H1 (cell line): Measurements from ENCODE around the gene SLC30A9. TPM values are rescaled to one million over a fixed set of nuclear protein-coding genes. Genes with fewer than 3 reads are reported as not detected.

Experiments used
- CTCF ChIA-PET: fragments of 300-600 bp; sonication (Branson Sonifier 250); formaldehyde crosslinking; loops from one replicate; lab custom pipeline; 2021; ENCODE audit not compliant: partially characterized antibody; lab: Charles Lee
- POLR2A ChIA-PET: fragments of 300-600 bp; sonication (Branson Sonifier 250); formaldehyde crosslinking; loops from one replicate; lab custom pipeline; 2021; ENCODE audit warnings: inconsistent platforms; ENCODE audit not compliant: partially characterized antibody; lab: Charles Lee
- DNase-seq, 2 experiments: peaks; one replicate each; pipeline versions ENCODE4 v3.0.0 to v3.0.0-alpha.2; 2010 to 2022; ENCODE audit warnings: low spot score in 2 of 2, low read depth in 1 of 2, mixed read lengths in 1 of 2
- FAIRE-seq: peaks from 2 replicates; lab custom pipeline; 2011; peaks lifted over from hg19 to GRCh38; lab: Jason Lieb, UNC
- H2AFZ ChIP-seq: 2 replicates; pipeline ENCODE4 v1.8.1; 2012; ENCODE audit warnings: low read length, inconsistent platforms
- H2AK5ac ChIP-seq: 2 replicates; pipeline ENCODE4 v1.6.1; 2013; ENCODE audit warnings: low read depth, low read length
- H2BK120ac ChIP-seq: replicated peaks from 2 replicates; pipeline ENCODE3; 2013; ENCODE audit warnings: low read depth, low read length, inconsistent platforms
- H2BK12ac ChIP-seq: 2 replicates; pipeline ENCODE4 v1.6.1; 2013; ENCODE audit warnings: low read depth, low read length
- H2BK15ac ChIP-seq: 2 replicates; pipeline ENCODE4 v1.6.1; 2013; ENCODE audit warnings: low read length
- H2BK20ac ChIP-seq: 2 replicates; pipeline ENCODE4 v1.6.1; 2013; ENCODE audit warnings: low read length
- H2BK5ac ChIP-seq: 2 replicates; pipeline ENCODE4 v1.6.1; 2013; ENCODE audit warnings: low read depth, low read length
- H3K14ac ChIP-seq: 2 replicates; pipeline ENCODE4 v1.6.1; 2013; ENCODE audit warnings: inconsistent platforms; ENCODE audit not compliant: insufficient read length
- H3K18ac ChIP-seq: 2 replicates; pipeline ENCODE4 v1.6.1; 2013; ENCODE audit warnings: low read length; ENCODE audit errors: extremely low read depth
- H3K23ac ChIP-seq: 2 replicates; pipeline ENCODE4 v1.6.1; 2013; ENCODE audit warnings: inconsistent platforms; ENCODE audit not compliant: insufficient read length
- H3K23me2 ChIP-seq: 2 replicates; pipeline ENCODE4 v1.6.1; 2013; ENCODE audit warnings: low read depth, low read length
- H3K27ac ChIP-seq: 2 replicates; pipeline ENCODE4 v1.6.1; 2011; ENCODE audit warnings: low read depth, low read length, inconsistent platforms
- H3K27me3 ChIP-seq, 4 experiments: replicated peaks in 1 of 4; 1 replicate in 1 of 4; 2 replicates in 3 of 4; pipeline versions ENCODE4 v1.6.1 to v1.8.1; 2011 to 2013; ENCODE audit warnings: low read length in 3 of 4, mild to moderate bottlenecking in 3 of 4, inconsistent platforms in 2 of 4, mixed read lengths in 2 of 4, moderate library complexity in 1 of 4; ENCODE audit not compliant: control insufficient read depth in 3 of 4, insufficient read depth in 3 of 4; ENCODE audit errors: extremely low read depth in 1 of 4
- H3K36me3 ChIP-seq, 4 experiments: 2 replicates each; pipeline versions ENCODE4 v1.6.1 to v1.8.1; 2011 to 2013; ENCODE audit warnings: mild to moderate bottlenecking in 4 of 4, low read length in 3 of 4, moderate library complexity in 2 of 4, control low read depth in 1 of 4, inconsistent platforms in 1 of 4; ENCODE audit not compliant: insufficient read depth in 4 of 4, control insufficient read depth in 2 of 4
- H3K4ac ChIP-seq: replicated peaks from 2 replicates; pipeline ENCODE3; 2013; ENCODE audit warnings: low read length, low read depth, mixed read lengths, inconsistent platforms; ENCODE audit not compliant: insufficient read length
- H3K4me1 ChIP-seq, 4 experiments: replicated peaks in 1 of 4; 1 replicate in 1 of 4; 2 replicates in 3 of 4; pipeline versions ENCODE4 v1.6.1 to v1.8.1; 2011 to 2013; ENCODE audit warnings: low read length in 3 of 4, inconsistent platforms in 2 of 4, mixed read lengths in 1 of 4; ENCODE audit not compliant: insufficient read depth in 4 of 4, control insufficient read depth in 3 of 4
- H3K4me2 ChIP-seq, 2 experiments: 2 replicates each; pipeline versions ENCODE4 v1.6.1 to v1.8.1; 2011 to 2013; ENCODE audit warnings: low read depth in 2 of 2, low read length in 2 of 2, control low read depth in 1 of 2, inconsistent platforms in 1 of 2, mild to moderate bottlenecking in 1 of 2; ENCODE audit not compliant: insufficient read depth in 1 of 2
- H3K4me3 ChIP-seq, 4 experiments: fragments of 200-600, 300-600 bp in 1 of 4; sonication (generic), shearing (Covaris generic), sonication (Bioruptor Twin) in 1 of 4; 2 replicates each; pipeline versions ENCODE4 v1.5.1 to v1.8.1; 2011 to 2016; ENCODE audit warnings: low read length in 4 of 4, low read depth in 3 of 4, control low read depth in 2 of 4, inconsistent platforms in 2 of 4, mild to moderate bottlenecking in 2 of 4, mixed read lengths in 1 of 4, moderate library complexity in 1 of 4; ENCODE audit not compliant: insufficient read depth in 2 of 4; ENCODE audit errors: extremely low read depth in 1 of 4
- H3K56ac ChIP-seq: replicated peaks from 2 replicates; pipeline ENCODE3; 2013; ENCODE audit warnings: low read depth, mild to moderate bottlenecking, mixed read lengths, low read length, inconsistent platforms; ENCODE audit not compliant: insufficient read length
- H3K79me1 ChIP-seq: 2 replicates; pipeline ENCODE4 v1.6.1; 2013; ENCODE audit warnings: low read depth, low read length, control low read depth
- H3K79me2 ChIP-seq, 2 experiments: 2 replicates each; pipeline versions ENCODE4 v1.6.1 to v1.8.1; 2012 to 2013; ENCODE audit warnings: low read length in 2 of 2, mild to moderate bottlenecking in 2 of 2, inconsistent platforms in 1 of 2; ENCODE audit not compliant: insufficient read depth in 2 of 2, control insufficient read depth in 1 of 2
- H3K9ac ChIP-seq, 4 experiments: replicated peaks in 1 of 4; 1 replicate in 1 of 4; 2 replicates in 3 of 4; pipeline versions ENCODE4 v1.6.1 to v1.8.1; 2011 to 2013; ENCODE audit warnings: low read depth in 3 of 4, low read length in 3 of 4, control low read depth in 2 of 4, mild to moderate bottlenecking in 2 of 4, moderate library complexity in 2 of 4, inconsistent platforms in 1 of 4; ENCODE audit errors: extremely low read depth in 1 of 4
- H3K9me3 ChIP-seq, 2 experiments: 2 replicates each; pipeline versions ENCODE4 v1.6.1 to v1.8.1; 2012 to 2013; ENCODE audit warnings: mild to moderate bottlenecking in 2 of 2, moderate library complexity in 2 of 2, control low read depth in 1 of 2, inconsistent platforms in 1 of 2, low read depth in 1 of 2, low read length in 1 of 2, mixed read lengths in 1 of 2; ENCODE audit not compliant: insufficient read depth in 2 of 2
- H4K20me1 ChIP-seq, 2 experiments: replicated peaks in 1 of 2; 2 replicates each; pipeline versions ENCODE3 to v1.8.1; 2011 to 2013; ENCODE audit warnings: inconsistent platforms in 2 of 2, low read length in 2 of 2, mild to moderate bottlenecking in 1 of 2; ENCODE audit not compliant: insufficient read depth in 2 of 2, control insufficient read depth in 1 of 2
- H4K5ac ChIP-seq: 2 replicates; pipeline ENCODE4 v1.6.1; 2013; ENCODE audit warnings: low read length, low read depth, mixed read lengths, inconsistent platforms; ENCODE audit not compliant: insufficient read length
- H4K8ac ChIP-seq: 2 replicates; pipeline ENCODE4 v1.8.0; 2013; ENCODE audit warnings: mild to moderate bottlenecking, moderate library complexity, low read length, inconsistent platforms; ENCODE audit not compliant: insufficient read depth; ENCODE audit errors: extremely low read depth
- H4K91ac ChIP-seq: replicated peaks from 2 replicates; pipeline ENCODE3; 2013; ENCODE audit warnings: low read length, mixed read lengths, inconsistent platforms; ENCODE audit not compliant: insufficient read length
- ASH2L ChIP-seq: fragments of 200-600, 300-600 bp; sonication (generic); IDR thresholded peaks from one replicate; pipeline ENCODE4 v1.7.1; 2017; ENCODE audit warnings: low read length
- CBX8 ChIP-seq: fragments of 300-800, 300-1000 bp; sonication (generic); IDR thresholded peaks from 2 replicates; pipeline ENCODE4 v1.7.1; 2016; ENCODE audit warnings: low read depth, low read length, borderline replicate concordance
- CTCF ChIP-seq, 3 experiments: IDR thresholded peaks; 1 replicate in 2 of 3; 2 replicates in 1 of 3; pipeline versions ENCODE4 v1.5.1 to v1.6.1; 2011; ENCODE audit warnings: low read length in 3 of 3, mild to moderate bottlenecking in 3 of 3, inconsistent platforms in 2 of 3, low read depth in 1 of 3, moderate library complexity in 1 of 3; ENCODE audit not compliant: insufficient read depth in 1 of 3; ENCODE audit errors: control extremely low read depth in 1 of 3
- GTF2F1 ChIP-seq: IDR thresholded peaks from 2 replicates; pipeline ENCODE4 v1.6.1; 2012; ENCODE audit warnings: low read depth, low read length, improper control_type of control experiment, borderline replicate concordance
- HDAC6 ChIP-seq: IDR thresholded peaks from one replicate; pipeline ENCODE4 v1.7.1; 2012; ENCODE audit warnings: low read depth, mild to moderate bottlenecking, inconsistent platforms, low read length, moderate library complexity
- POLR2A ChIP-seq, 2 experiments: IDR thresholded peaks; 1 replicate in 1 of 2; 2 replicates in 1 of 2; pipeline ENCODE4 v1.6.1; 2011; ENCODE audit warnings: low read depth in 2 of 2, low read length in 2 of 2, mild to moderate bottlenecking in 2 of 2; ENCODE audit errors: control extremely low read depth in 1 of 2
- WGBS, 2 experiments: shearing (Covaris generic) in 1 of 2; methylation state at CpG; one replicate each; pipeline versions ENCODE4 v1.1.6 to v1.1.7; 2013 to 2015; ENCODE audit warnings: low lambda C conversion rate in 2 of 2, mixed read lengths in 2 of 2, inconsistent platforms in 1 of 2, low coverage in 1 of 2, missing lambda C conversion rate in 1 of 2; ENCODE audit not compliant: insufficient replicate concordance in 2 of 2, insufficient coverage in 1 of 2, insufficient read length in 1 of 2; ENCODE audit errors: extremely low coverage in 1 of 2, missing lambda C conversion rate in 1 of 2; 5-methylcytosine and 5-hydroxymethylcytosine counted together
- long read RNA-seq, 2 experiments: library from RNA in 1 of 2; library from capped mRNA in 1 of 2; stranded (forward); transcript quantifications; one replicate each; pipeline ENCODE4 v2.0.0, GENCODE V29; 2021; ENCODE audit warnings: inconsistent platforms in 1 of 2
- polyA minus RNA-seq, 3 experiments: library from RNA; depleted of rRNA, polyadenylated mRNA; stranded (reverse); fragments of >200 nt; gene quantifications; 1 replicate in 2 of 3; 2 replicates in 1 of 3; pipeline ENCODE4 v1.2.3, GENCODE V29; 2011
- polyA plus RNA-seq, 7 experiments: library from polyadenylated mRNA; depleted of rRNA in 3 of 7; stranded (reverse) in 5 of 7; unstranded in 2 of 7; fragments of >200 nt in 5 of 7; fragments of 200-250 nt in 2 of 7; gene quantifications; 1 replicate in 5 of 7; 2 replicates in 1 of 7; 4 replicates in 1 of 7; pipeline versions ENCODE4 v1.2.1 to v1.2.3, GENCODE V29; 2011 to 2013; ENCODE audit warnings: missing spikeins in 2 of 7, mixed read lengths in 2 of 7
- total RNA-seq: library from RNA; stranded (reverse); fragmentation: NEBNext Ultra II Directional; extraction: Animal tissue kit (Norgen Biotek cat#: 25700); gene quantifications from 2 replicates; pipeline ENCODE4 v1.2.1, GENCODE V29; 2021

The SLC30A9 gene
- total RNA-seq (67.2 and 71.0 TPM in 2 replicates), polyA plus RNA-seq (2011; rRNA removed) (33.1 and 41.2 TPM in 2 replicates), polyA minus RNA-seq (2011; rRNA and poly(A)+ RNA removed) (50.8 and 76.0 TPM in 2 replicates)
- polyA plus RNA-seq (2011; cell fraction: cytosol; rRNA removed): 49.7 TPM
- polyA plus RNA-seq (2011; cell fraction: nucleus; rRNA removed): 30.7 TPM
- 35.8 to 47.3 TPM (median 40.6 TPM) in 4 replicates for polyA plus RNA-seq (2012, experiment 1 of 2)
- 1.9 TPM for polyA plus RNA-seq (2012, experiment 2 of 2)
- 31.9 TPM for polyA plus RNA-seq (2013, experiment 1 of 2)
- polyA plus RNA-seq (2013, experiment 2 of 2): 35.3 TPM
- polyA minus RNA-seq (2011; cell fraction: cytosol; rRNA and poly(A)+ RNA removed): 59.6 TPM
- polyA minus RNA-seq (2011; cell fraction: nucleus; rRNA and poly(A)+ RNA removed): 73.7 TPM
- long read RNA-seq, experiment 1, full-length matches to known transcripts: 10 of 76 reads
- long read RNA-seq, experiment 1, partial matches to known transcripts: 57 of 76 reads
- long read RNA-seq, experiment 1, other reads (novel, unspliced or antisense): 9 of 76 reads
- long read RNA-seq, experiment 2, full-length matches to known transcripts: 25 of 53 reads
- long read RNA-seq, experiment 2, partial matches to known transcripts: 17 of 53 reads
- long read RNA-seq, experiment 2, other reads (novel, unspliced or antisense): 11 of 53 reads

GRCh38 chr4:41990365-41991111 lies at the start of gene SLC30A9:
Gene SLC30A9, plus strand, starts transcription at chr4:41990530. Its CDS starts 122 bp downstream, at chr4:41990652.
- H3K18ac ChIP-seq: no peak within 1 kb of the TSS; the same call in 1 of the 2 replicates
- H3K27me3 ChIP-seq: no peaks in the 10 kb centered on the region
- CTCF ChIA-PET: interaction anchor here (0.6 to 1.5 kb wide), 6 partner anchors 15 to 287 kb away, joined by 3 read pairs; no protein-coding TSS in a partner anchor
- H3K4ac ChIP-seq: no peak within 1 kb of the TSS
- no peaks in the 10 kb centered on the region for H4K20me1 ChIP-seq
- no peak within 1 kb of the TSS for H4K91ac ChIP-seq
- peak within 1 kb of the TSS; percentile 94 for H4K8ac ChIP-seq
- H3K27ac ChIP-seq: peak within 1 kb of the TSS; percentile 84
- no peak within 1 kb of the TSS for H2AK5ac ChIP-seq
- 2% methylated on average over 63 of the region's 64 CpGs; no CpG with 5 or more reads in 1 of the 2 experiments for WGBS, 2 experiments
- peak within 1 kb of the TSS; percentile 67 for H4K5ac ChIP-seq
- H2BK120ac ChIP-seq: no peak within 1 kb of the TSS
- no peak within 1 kb of the TSS for H3K56ac ChIP-seq
- H3K9ac ChIP-seq: peak within 1 kb of the TSS; percentile 83 to 98 (median 88)
- peak within 1 kb of the TSS; percentile 12; the same call in 1 of the 2 replicates for H2BK12ac ChIP-seq
- no peak within 1 kb of the TSS for H2BK20ac ChIP-seq
- H3K4me3 ChIP-seq: peak within 1 kb of the TSS; percentile 64 to 96 (median 95)
- H3K23ac ChIP-seq: no peak within 1 kb of the TSS
- no peak within 1 kb of the TSS; the same call in 1 of the 2 replicates for H2BK15ac ChIP-seq
- H3K9me3 ChIP-seq: no peaks in the 10 kb centered on the region
- H3K23me2 ChIP-seq: peaks cover 9% of the 10 kb centered on the region
- H3K4me2 ChIP-seq: peak within 1 kb of the TSS; percentile 86 to 90
- H3K36me3 ChIP-seq: no peaks in the 10 kb centered on the region
- H3K14ac ChIP-seq: no peak within 1 kb of the TSS
- peaks cover 3 to 51% of the 10 kb centered on the region in 2 experiments for H3K79me2 ChIP-seq
- peak within 1 kb of the TSS; percentile 86 for H2BK5ac ChIP-seq
- H2AFZ ChIP-seq: peak within 1 kb of the TSS; percentile 60
- FAIRE-seq (peak; percentile 95), DNase-seq (peak; percentile 60 to 93)
- H3K4me1 ChIP-seq: peaks cover 2 to 11% (median 5%) of the 10 kb centered on the region in 4 experiments; a peak in 6 of 7 replicates
- POLR2A ChIA-PET: interaction anchor here (0.6 to 1.6 kb wide), 7 partner anchors 11 to 161 kb away, joined by 3 to 5 read pairs (median 4); no protein-coding TSS in a partner anchor
- H3K79me1 ChIP-seq: peaks cover 3% of the 10 kb centered on the region; the same call in 1 of the 2 replicates
- TF ChIP-seq ASH2L (peak; percentile 67), CTCF (IDR thresholded peaks at IDR 0.05; ENCODE audit: control extremely low read depth in 1 of 3, insufficient read depth in 1 of 3, low read depth in 1 of 3, low read length in 3 of 3) (peak; percentile 17 to 41 (median 33)), GTF2F1 (peak; percentile 70; the same call in 1 of the 2 replicates), POLR2A (IDR thresholded peaks at IDR 0.05; ENCODE audit: control extremely low read depth in 1 of 2, low read depth in 2 of 2, low read length in 2 of 2) (peak in 1 of 2 experiments; percentile 92; a peak in 2 of 3 replicates), CBX8 (no peak), HDAC6 (no peak)
